ENCODE results near the gene MAML2.

GRCh38 chr11:96147186-96147585 is 195.8 kb downstream of the MAML2 start:
- no peak for TF ChIP-seq CTCF (conservative IDR thresholded peaks at IDR 0.05; ENCODE audit: low read depth in 2 of 2)
- no peak for TF ChIP-seq EZH2 (IDR thresholded peaks at IDR 0.05; ENCODE audit: low read depth, unreplicated experiment)
- no peak for TF ChIP-seq POLR2AphosphoS5 (IDR thresholded peaks at IDR 0.05; ENCODE audit: low read depth)
- TF ChIP-seq ZNF114 (CRISPR knock-in tag; IDR thresholded peaks at IDR 0.05), result no peak
- no peak for TF ChIP-seq ZNF331 (CRISPR knock-in tag; IDR thresholded peaks at IDR 0.05; ENCODE audit: low read depth)
- no peak for TF ChIP-seq REST (IDR thresholded peaks at IDR 0.05; ENCODE audit: unreplicated experiment)
- TF ChIP-seq JUNB (IDR thresholded peaks at IDR 0.05; ENCODE audit: unreplicated experiment), result no peak

Measured in GM23338 (cell line).